ENCODE measurements around the gene MX1. TPM values are rescaled to one million over a fixed set of nuclear protein-coding genes. Genes with fewer than 3 reads are reported as not detected.
"Not testable (repeated sequence)": the region's sequence is repeated elsewhere in the genome, so short reads cannot be mapped to it uniquely, and the experiment has no call there.

MX1 gene
- total RNA-seq, 2 donors from 2014 or later, result 7.3 to 17.7 TPM

- Histone ChIP-seq H3K27ac (no peak overlapping the region), H3K9ac (ENCODE audit: low read depth in 2 of 2, low read length in 2 of 2) (no peak overlapping the region), H3K4me1 (no peaks in the 10 kb centered on the region), H3K9me3 (no peaks in the 10 kb centered on the region), H3K4me3 (no peak overlapping the region), H3K36me3 (no peaks in the 10 kb centered on the region), H3K27me3 (no peaks in the 10 kb centered on the region)
- intact Hi-C loops (cut with DNase I), result no loop called here
- TF ChIP-seq, protein P1, sequence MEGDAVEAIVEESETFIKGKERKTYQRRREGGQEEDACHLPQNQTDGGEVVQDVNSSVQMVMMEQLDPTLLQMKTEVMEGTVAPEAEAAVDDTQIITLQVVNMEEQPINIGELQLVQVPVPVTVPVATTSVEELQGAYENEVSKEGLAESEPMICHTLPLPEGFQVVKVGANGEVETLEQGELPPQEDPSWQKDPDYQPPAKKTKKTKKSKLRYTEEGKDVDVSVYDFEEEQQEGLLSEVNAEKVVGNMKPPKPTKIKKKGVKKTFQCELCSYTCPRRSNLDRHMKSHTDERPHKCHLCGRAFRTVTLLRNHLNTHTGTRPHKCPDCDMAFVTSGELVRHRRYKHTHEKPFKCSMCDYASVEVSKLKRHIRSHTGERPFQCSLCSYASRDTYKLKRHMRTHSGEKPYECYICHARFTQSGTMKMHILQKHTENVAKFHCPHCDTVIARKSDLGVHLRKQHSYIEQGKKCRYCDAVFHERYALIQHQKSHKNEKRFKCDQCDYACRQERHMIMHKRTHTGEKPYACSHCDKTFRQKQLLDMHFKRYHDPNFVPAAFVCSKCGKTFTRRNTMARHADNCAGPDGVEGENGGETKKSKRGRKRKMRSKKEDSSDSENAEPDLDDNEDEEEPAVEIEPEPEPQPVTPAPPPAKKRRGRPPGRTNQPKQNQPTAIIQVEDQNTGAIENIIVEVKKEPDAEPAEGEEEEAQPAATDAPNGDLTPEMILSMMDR (IDR thresholded peaks at IDR 0.05), result no peak
- DNase-seq, result no peak
These were observed 7.6 kb upstream of the MX1 start for GRCh38 chr21:41418393-41418792.

DNA sequence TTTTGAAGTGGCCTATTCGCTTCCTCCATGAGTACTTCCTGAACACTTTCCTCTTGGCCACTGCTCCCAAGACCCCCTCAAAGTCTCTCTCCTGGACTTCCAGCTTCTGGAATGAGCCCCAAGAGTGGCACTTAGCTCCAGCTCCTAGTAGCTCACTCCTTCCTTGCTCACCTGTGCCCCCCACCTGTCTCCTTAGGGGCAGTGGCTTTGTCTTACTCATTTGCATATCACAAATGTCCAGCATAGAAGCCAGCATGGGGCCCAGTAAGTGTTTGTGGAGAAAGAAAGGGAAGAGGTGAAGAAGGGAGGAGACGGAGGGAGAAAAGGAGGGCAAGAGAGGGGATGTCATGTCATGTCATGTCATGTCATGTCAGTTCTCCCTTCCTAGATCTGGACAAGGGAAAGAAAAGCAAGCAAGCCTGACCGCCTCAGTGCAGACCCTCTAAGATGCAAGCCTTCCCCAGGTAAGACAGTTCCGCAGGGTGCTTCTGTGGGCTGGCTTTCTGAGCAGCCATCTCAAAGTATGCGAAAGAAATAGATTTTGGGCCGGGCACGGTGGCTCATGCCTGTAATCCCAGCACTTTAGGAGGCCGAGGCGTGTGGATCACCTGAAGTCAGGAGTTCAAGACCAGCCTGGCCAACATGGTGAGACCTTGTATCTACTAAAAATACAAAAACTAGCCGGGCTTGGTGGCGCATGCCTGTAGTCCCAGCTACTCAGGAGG lies 6.9 kb upstream of the MX1 start:
- intact Hi-C loops (cut with DNase I), result no loop called here
- H3K9me3 ChIP-seq, result no peaks in the 10 kb centered on the region
- H3K36me3 ChIP-seq, result no peaks in the 10 kb centered on the region
- no peak overlapping the region for H3K9ac ChIP-seq (ENCODE audit: low read depth in 2 of 2, low read length in 2 of 2)
- no peak for DNase-seq
- no peaks in the 10 kb centered on the region for H3K4me1 ChIP-seq
- TF ChIP-seq, protein P1 (IDR thresholded peaks at IDR 0.05), result no peak
- no peak overlapping the region for H3K27ac ChIP-seq
- no peaks in the 10 kb centered on the region for H3K27me3 ChIP-seq
- no peak overlapping the region for H3K4me3 ChIP-seq

- no peaks in the 10 kb centered on the region for H3K9me3 ChIP-seq
These were observed 5.8 kb upstream of the MX1 start for GRCh38 chr21:41419921-41420862.

DNA sequence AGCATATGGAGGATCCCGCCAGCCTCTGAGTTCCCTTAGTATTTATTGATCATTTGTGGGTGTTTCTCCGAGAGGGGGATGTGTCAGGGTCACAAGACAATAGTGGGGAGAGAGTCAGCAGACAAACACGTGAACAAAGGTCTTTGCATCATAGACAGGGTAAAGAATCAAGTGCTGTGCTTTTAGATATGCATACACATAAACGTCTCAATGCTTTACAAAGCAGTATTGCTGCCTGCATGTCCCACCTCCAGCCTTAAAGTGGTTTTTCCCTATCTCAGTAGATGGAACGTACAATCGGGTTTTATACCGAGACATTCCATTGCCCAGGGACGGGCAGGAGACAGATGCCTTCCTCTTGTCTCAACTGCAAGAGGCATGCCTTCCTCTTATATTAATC lies 5.0 kb upstream of the MX1 start:
- H3K36me3 ChIP-seq; H3K9ac ChIP-seq (ENCODE audit: low read depth in 2 of 2, low read length in 2 of 2); H3K27me3 ChIP-seq; H3K4me1 ChIP-seq; H3K9me3 ChIP-seq; DNase-seq; intact Hi-C loops (cut with DNase I): not testable (repeated sequence)
- H3K4me3 ChIP-seq, result peak overlapping the region; percentile 58
- peak overlapping the region; percentile 88 for H3K27ac ChIP-seq

More at GRCh38 chr21:41419921-41420862, 5.8 kb upstream of the MX1 start:
- intact Hi-C loops (cut with DNase I), result no loop called here
- Histone ChIP-seq H3K4me1 (no peaks in the 10 kb centered on the region), H3K27me3 (no peaks in the 10 kb centered on the region), H3K27ac (peak overlapping the region; percentile 88), H3K36me3 (no peaks in the 10 kb centered on the region), H3K4me3 (peak overlapping the region; percentile 58), H3K9ac (ENCODE audit: low read depth in 2 of 2, low read length in 2 of 2) (peak overlapping the region; percentile 65 to 96)
- TF ChIP-seq, protein P1 (IDR thresholded peaks at IDR 0.05), result no peak
- peak; percentile 92 for DNase-seq

GRCh38 chr21:41422546-41423304 lies 3.3 kb upstream of the MX1 start:
- no peaks in the 10 kb centered on the region for H3K27me3 ChIP-seq
- H3K9me3 ChIP-seq, result no peaks in the 10 kb centered on the region
- H3K4me1 ChIP-seq, result peaks cover 5% of the 10 kb centered on the region
- intact Hi-C loops (cut with DNase I), result no loop called here
- H3K27ac ChIP-seq, result no peak overlapping the region
- TF ChIP-seq, protein P1 (IDR thresholded peaks at IDR 0.05), result no peak
- H3K36me3 ChIP-seq, result no peaks in the 10 kb centered on the region
- H3K4me3 ChIP-seq, result no peak overlapping the region
- no peak for DNase-seq
- no peak overlapping the region for H3K9ac ChIP-seq (ENCODE audit: low read depth in 2 of 2, low read length in 2 of 2)

GRCh38 chr21:41423305-41423636 lies 2.8 kb upstream of the MX1 start:
- H3K36me3 ChIP-seq; H3K27me3 ChIP-seq; H3K4me3 ChIP-seq; H3K9me3 ChIP-seq; DNase-seq; H3K9ac ChIP-seq (ENCODE audit: low read depth in 2 of 2, low read length in 2 of 2); H3K27ac ChIP-seq; intact Hi-C loops (cut with DNase I); H3K4me1 ChIP-seq: not testable (repeated sequence)
